NCI-H1417 treated with DMSO at 0.1 percent for 48 hours (cell line): ENCODE measurements around the gene ZNF154.
"Not testable (repeated sequence)": the region's sequence is repeated elsewhere in the genome, so short reads cannot be mapped to it uniquely, and the experiment has no call there.

Experiments used
- DNase-seq: peaks from one replicate; lab custom pipeline; 2025; lab: John Stamatoyannopoulos, UW

Gene ZNF154

DNA sequence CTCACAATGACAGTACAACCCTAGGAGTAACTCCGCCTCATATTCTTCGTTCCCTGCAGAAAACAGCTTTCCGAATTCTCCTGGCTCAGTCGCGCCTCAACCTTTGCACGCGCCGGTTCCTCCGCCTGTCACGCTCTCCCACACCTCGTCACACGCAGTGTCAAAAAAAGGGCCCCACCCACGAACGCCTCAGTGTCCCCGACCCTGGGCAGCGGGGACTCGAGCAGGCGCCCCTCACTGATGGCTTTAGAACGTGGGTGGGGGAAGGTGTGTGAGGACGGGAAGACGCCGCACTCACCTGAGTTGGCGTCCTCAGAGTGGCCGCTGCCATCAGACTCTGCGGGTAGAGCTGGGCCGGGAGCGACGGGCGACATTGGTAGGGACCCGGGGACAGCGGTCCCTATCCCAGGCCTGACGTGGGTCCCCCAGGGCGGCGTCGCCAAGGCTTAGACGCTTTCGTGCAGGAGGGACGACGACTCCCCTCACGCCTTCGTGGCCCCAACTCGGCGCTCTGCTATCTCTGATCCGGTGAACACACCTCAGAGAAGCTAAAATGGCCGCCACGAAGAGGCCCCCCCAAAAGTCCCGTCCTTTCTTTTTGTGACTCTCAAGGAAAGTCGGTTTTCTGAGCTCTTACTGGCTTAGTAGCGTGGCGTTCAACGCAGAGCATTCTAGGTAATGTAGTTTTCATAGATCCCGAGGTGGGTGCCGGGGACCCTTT lies at the start of gene ZNF154:
Gene ZNF154, minus strand, starts transcription at position 564 of the 721 bp plus-strand sequence. Its CDS starts 233 bp downstream, at position 331.
- no peak for DNase-seq

DNA sequence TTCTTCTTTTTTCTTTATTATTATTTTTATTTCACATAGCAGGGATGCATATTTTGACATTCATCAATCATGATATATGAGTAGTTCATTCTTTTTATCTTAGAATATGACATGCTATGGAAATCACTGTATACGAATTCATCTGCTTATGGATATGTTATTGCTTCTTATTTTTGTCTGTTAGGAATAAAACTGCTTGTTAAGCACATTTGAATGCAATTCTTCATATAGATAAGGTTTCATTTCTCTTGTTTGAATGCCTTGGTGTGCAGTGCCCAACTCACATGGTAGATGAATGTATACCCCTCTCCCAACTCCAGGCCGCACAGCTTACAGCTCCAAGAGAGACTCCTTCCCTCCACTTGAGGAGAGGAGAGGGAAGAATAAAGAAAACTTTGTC lies 48.9 kb upstream of the ZNF154 start:
- DNase-seq: no peak

DNA sequence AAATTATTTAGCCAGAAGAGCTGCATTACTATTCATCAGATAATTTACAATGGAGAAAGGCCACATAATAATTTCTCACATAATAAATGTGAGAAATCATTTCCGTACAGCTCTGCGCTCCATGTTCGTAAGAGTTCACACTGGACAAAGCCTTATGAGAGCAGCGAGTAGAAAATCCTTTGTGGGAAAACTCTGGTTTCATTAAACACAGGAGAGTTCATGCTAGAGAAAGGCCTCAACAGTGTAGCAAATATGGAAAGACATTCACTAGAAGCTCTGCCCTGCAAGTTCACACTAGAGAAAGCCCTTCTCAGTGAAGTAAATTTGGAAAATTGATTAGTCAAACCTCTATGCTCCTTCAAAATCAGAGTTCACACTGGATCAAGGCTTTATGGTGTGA lies 46.0 kb upstream of the ZNF154 start:
- DNase-seq: no peak

DNA sequence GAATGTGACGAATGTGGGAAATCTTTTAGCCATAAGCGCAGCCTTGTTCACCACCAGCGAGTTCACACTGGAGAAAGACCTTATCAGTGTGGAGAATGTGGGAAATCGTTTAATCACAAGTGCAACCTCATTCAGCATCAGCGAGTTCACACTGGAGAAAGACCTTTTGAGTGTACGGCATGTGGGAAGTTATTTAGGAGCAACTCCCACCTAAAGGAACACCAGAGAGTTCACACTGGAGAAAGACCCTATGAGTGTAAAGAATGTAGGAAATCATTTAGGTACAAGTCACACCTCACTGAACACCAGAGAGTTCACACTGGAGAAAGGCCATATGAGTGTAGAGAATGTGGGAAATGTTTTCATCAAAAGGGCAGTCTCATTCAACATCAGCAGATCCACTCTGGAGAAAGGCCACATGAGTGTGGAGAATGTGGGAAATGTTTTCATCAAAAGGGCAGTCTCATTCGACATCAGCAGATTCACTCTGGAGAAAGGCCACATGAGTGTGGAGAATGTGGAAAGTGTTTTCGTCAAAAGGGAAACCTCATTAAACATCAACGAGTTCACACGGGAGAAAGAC lies 45.2 kb upstream of the ZNF154 start:
- DNase-seq: no peak

DNA sequence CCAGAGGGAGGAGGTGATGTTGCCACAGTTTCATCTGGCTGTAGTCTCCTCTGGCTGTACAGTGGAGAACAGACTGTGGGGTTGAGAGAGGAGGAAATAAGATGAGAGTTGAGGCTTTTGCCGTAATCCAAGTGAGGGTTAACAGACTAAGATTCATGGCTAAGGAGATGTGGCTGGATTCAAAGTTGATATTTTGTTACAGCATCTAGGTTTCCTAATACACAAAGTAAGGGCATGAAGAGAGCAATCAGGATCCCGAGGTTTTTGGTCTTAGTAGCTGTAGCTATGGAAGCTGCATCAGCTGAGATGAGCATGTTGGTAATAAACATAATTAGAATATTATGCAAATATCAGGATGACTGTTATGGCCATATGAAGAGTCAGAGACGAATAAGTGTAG lies 39.0 kb upstream of the ZNF154 start:
- no peak for DNase-seq

DNA sequence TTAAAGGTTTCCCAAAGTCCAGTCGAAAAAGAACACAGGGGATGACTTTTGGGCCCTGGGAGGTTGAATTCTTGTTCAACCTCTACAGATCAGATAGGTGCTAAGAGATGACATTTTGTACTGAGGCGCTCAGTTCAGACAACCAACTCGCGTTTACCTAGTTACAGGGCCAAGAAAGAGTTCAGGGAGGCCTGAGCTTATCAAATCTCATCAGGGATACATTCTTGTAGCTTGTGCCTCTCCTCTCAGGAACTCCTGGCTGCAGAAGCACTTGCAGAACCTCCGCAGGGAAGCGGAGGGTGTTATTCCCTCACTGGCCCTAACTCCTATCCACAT lies 38.4 kb upstream of the ZNF154 start:
- no peak for DNase-seq

DNA sequence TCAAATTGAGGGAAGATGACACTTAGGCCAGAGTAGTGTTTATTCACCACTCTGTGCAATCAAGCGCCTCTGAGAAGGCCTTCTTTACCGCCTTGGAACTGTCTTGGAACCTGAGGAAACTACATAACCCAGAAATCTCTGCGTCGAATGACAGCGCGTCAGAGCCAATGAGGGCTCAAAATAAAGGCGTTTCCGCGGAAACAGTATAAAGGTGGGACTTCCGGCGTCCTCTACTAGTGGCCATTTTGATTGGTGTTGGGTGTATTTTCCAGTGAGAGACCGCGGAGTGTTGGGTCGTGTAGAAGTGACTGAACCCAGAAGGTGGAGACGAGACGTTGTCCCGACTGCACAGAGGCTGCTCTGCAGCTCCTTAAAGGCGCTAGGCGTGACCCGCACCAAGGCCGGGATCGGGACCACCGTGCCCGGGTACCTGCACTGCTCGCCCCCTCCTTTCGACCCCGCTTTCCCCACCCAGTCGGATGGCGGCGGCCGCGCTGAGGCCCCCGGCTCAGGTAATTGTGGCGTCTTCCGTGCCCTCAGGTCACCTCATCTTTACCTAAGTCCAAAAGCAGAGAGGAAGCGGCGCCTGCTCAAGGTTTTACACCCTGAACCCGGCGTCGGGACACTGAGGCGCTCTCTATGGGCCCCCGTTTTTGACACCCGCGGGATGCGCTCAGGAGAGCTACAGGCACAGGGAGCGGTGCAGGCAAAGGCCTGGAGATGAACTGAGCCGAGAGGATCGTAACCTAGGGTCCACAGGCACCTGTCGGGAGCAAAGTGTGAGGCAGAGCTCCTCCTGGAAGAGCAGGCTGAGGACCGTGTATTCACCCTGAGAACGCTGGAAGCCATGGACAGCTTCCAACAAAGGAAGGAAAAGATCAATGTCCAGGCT lies 37.8 kb upstream of the ZNF154 start, which contains the start of gene ZNF776:
Gene ZNF776, plus strand, starts transcription at position 236 of the 892 bp plus-strand sequence. Its CDS starts 244 bp downstream, at position 480.
- DNase-seq: peak; percentile 62

DNA sequence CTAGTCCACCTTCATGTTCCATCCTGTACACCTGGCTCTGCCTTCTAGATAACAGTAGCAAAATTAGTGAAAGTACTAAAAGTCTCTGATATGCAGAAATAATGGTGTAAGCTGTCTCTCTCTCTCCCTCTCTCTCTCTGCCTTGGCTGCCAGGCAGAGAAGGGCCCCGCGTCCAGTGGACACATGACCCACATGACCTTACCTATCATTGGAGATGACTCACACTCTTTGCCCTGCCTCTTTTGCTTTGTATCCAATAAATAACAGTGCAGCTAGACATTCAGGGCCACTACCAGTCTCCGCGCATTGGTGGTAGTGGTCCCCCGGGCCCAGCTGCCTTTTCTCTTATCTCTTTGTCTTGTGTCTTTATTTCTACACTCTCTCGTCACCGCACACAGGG lies 29.8 kb upstream of the ZNF154 start:
- DNase-seq: not testable (repeated sequence)

DNA sequence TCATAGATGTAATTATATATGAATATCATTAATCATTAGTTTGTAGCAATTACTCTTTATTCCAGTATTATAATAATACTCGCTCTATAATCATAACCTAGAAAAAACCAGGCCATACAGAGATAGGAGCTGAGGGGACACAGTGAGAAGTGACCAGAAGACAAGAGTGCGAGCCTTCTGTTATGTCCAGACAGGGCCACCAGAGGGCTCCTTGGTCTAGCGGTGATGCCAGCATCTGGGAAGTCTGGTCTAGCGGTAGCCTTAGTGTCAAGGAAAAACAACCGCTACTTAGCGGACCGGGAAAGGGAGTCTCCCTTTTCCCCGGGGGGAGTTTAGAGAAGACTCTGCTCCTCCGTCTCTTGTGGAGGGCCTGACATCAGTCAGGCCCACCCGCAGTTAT lies 29.3 kb upstream of the ZNF154 start:
- not testable (repeated sequence) for DNase-seq

DNA sequence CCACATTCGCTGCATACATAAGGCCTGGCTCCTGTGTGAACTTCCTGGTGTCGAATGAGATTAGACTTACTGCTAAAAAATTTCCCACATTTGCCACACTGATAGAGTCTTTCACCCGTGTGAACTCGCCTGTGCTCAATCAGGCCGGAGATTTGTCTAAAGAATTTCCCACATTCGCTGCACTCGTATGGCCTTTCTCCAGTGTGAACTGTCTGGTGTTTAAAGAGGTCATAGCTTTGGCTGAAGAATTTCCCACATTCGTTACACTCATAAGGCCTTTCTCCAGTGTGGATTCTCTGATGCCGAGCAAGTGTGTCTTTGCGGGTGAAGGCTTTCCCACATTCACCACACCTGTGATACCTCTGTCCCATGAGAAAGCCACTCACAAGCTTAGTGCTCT lies 11.9 kb upstream of the ZNF154 start:
- no peak for DNase-seq

DNA sequence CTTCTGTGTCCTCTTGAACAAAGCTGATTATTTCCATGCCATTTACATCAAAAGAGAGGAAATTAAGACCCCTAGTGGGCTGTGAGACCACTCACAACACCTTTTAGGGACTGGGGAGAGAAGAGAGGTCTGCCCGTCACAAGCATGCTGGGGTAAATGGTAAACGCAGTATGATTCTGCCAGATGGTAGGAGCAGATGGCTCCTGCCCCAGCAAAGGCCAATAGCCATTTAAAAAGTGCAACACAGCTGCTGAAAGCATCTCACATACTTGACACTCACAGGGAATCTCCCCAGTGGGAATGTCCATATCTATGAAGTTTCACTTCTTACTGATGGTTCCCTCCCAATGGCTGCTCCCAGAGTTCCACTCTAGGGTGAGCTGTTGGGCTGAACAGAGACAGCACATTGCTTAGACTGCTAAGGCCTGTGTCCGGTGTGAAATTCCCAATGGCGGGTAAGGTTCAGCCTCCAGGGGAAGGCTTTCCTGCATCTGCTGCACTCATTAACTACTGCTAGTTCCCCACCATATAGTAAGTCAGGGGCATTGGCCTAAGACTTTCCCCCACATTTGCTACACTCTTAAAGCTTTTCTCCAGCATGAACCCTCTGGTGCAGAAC lies 11.0 kb upstream of the ZNF154 start:
- no peak for DNase-seq

DNA sequence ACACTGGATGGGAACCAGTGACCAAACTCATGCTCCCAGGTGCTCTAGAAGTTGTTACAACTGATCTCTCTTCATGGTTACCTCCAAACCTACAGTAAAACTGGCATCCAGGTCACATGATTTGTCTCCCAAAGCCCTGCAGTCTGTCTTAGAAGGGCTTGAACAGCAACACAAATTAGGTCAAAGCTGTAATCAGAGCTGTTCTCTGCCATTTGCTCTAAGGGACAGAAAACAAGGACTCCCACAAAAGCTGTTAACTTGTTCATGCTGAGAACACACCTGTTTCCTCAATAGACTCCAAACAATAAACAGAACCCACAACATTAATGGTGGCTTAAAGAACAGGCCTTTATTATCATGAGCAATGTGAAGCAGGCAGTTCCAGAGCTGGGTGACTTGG lies 10.4 kb upstream of the ZNF154 start:
- DNase-seq: no peak

DNA sequence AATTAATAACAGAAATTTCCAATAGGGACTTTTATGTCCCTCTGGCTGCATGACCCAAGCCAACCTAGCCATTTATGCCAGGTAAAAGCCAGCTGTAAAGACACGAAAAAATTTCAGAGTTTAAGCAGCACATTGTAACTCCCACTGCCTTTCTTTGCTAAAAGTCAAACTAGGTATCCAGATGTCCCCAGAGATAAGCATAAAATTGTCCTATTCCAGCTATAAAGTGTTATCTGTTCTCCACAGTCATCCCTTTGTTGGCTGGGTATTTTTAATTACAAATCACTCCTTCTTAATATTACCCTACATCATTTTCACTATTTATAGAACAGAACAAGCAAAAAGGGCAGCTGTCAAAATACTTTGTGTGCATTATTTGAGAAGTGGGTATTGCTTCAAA lies 3.2 kb upstream of the ZNF154 start:
- DNase-seq: no peak

DNA sequence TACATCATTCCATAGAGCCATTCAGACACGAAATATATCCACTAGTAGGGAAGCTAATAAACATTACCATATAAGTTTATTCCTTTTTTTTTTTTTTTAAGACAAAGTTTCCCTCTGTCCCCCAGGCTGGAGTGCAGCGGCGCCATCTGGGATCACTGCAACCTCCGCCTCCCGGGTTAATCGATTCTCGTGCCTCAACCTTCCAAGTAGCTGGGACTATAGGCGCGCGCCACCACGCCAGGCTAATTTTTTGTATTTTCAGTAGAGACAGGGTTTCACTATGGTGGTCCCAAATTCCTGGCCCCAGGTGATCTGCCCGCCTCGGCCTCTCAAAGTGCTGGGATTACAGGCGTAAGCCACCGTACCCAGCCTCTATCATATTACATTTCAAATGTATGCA lies 612 bp upstream of the ZNF154 start:
- no peak for DNase-seq

DNA sequence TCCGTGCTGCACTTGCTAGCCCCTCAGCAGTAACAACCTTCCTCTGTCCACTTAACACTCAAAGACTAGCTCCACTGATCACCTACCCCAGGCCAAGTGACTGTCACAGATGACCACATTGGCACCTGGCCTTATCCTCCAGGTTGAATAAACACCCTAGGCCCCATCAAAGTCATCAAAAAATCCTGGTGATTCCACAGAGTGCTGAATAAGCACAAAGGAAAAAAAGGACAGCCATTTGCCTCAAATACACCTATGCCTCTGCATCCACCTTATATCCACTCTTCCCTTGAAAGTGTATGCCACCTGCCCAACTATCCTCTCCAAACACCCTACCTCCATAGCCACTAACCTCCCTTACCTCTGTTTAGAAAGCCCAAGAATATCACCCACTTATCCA lies 2.7 kb downstream of the ZNF154 start:
- no peak for DNase-seq

DNA sequence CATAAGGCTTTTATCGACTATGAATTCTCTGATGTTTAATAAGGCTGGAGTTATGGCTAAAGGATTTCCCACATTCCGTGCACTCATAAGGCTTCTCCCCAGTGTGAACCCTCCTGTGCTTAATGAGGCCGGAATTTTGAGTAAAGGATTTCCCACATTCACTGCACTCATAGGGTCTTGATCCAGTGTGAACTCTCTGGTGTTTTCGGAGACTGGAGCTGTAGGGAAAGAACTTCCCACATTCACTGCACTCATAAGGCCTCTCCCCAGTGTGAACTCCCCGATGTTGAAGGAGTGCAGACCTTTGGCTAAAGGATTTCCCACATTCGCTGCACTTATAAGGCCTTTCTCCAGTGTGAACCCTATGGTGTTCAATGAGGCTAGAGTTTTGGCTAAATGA lies 7.4 kb downstream of the ZNF154 start:
- DNase-seq: no peak

DNA sequence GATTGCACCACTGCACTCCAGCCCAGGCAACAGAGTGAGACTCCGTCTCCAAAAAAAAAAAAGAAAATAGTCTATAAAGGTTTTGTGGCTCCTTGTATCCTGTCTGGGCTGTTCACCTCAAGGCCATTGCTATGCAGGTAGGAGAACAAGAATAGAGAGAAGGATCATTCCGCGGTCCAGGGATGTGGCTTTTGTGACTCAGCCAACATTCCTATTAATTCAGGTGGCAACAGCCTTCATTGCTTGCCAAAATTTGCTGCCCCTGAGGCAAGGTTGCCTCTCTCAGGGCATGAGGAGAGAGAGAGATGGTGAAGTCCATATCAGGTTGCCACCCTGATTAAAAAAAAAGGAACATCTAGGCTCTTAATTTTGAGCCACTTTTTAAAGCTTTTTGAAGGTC lies 19.3 kb downstream of the ZNF154 start:
- no peak for DNase-seq

DNA sequence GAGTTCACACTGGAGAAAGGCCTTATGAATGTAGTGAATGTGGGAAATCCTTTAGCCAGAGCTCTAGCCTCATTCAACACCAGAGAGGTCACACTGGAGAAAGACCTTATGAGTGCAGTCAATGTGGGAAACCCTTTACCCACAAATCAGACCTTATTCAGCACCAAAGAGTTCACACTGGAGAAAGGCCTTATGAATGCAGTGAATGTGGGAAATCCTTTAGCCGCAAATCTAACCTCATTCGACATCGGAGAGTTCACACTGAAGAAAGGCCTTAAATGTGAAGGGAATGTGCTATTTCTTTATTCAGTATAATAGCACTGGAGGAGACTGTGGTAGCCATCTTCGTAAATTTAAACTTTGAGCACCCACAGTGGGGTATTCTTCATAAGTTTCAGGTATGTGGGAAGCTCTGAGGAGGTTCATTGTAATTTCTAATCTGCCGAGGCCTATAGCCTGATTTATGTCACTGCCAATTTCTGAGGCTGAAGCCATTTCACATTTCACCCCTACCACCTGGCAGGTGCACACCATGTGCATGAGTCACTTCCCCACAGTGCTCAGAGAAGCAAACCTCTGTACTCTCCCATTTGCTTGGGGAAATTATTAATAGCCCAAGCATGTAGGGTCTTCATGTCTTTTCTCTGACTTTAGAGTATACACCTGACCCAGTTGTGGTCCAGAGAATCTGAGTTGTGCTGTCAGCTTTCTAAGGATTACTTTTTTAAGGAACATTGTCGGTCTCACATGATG lies 20.8 kb downstream of the ZNF154 start:
- no peak for DNase-seq

DNA sequence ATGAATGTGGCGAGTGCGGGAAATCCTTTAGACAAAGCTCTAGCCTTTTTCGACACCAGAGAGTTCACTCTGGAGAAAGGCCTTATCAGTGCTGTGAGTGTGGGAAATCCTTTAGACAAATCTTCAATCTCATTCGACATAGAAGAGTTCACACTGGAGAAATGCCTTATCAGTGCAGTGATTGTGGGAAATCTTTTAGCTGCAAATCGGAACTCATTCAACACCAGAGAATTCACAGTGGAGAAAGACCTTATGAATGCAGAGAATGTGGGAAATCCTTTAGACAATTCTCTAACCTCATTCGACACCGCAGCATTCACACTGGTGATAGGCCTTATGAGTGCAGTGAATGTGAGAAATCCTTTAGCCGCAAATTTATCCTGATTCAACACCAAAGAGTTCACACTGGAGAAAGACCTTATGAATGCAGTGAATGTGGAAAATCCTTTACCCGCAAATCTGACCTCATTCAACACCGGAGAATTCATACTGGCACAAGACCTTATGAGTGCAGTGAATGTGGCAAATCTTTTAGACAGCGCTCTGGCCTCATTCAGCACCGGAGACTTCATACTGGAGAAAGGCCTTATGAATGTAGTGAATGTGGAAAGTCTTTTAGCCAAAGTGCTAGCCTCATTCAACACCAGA lies 21.5 kb downstream of the ZNF154 start:
- DNase-seq: no peak

DNA sequence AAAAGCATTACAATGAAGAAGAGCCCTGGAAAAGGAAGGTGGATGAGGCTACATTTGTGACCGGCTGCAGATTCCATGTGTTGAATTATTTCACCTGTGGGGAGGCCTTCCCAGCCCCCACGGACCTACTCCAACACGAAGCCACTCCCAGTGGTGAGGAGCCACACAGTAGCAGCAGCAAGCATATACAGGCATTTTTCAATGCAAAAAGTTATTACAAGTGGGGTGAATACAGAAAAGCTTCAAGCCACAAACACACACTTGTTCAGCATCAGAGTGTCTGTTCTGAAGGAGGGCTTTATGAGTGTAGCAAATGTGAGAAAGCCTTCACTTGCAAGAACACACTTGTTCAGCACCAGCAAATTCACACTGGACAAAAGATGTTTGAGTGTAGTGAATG lies 22.3 kb downstream of the ZNF154 start:
- no peak for DNase-seq

DNA sequence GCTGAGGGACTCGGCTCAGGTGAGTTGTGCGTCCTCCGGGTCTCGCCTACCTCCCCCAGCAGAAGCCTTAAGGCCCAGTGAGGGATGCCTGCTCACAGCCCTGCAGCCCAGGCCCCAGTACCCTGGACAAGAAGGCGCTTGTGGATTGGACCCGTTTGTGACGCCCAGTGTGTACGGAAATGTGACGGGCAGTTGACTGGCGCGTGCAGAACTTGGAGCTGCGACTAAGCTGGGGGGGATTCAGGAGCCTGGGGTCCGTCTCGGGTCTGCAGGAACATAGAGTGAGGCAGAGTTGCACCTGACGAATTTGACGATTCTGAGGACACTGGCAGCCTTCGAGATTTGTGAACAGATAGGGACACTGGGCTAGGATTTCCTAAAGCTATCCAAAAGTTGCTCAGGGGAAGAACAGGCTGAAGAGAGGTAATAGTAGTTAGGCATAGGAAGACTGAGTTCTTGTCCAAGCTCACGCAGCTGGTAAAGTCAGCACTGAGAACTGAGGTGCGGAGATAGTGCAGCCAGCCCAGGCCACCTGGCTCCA lies 26.7 kb downstream of the ZNF154 start:
- no peak for DNase-seq
